KOPT-K1 (cell line): Measurements from ENCODE around the gene PPP4C.

ENCODE experiments used
- H3K27ac ChIP-seq: fragments of 200-600 bp; sonication (generic); 2 replicates; pipeline ENCODE4 v1.5.1; 2016; ENCODE audit warnings: antibody characterized with exemption, mild to moderate bottlenecking, low read depth, low read length; ENCODE audit not compliant: poor library complexity, severe bottlenecking
- H3K36me3 ChIP-seq: fragments of 200-600 bp; sonication (generic); 2 replicates; pipeline ENCODE4 v1.5.1; 2017; ENCODE audit warnings: antibody characterized with exemption, mild to moderate bottlenecking, low read length, moderate library complexity; ENCODE audit not compliant: insufficient read depth
- H3K9me3 ChIP-seq: fragments of 200-600 bp; sonication (generic); 2 replicates; pipeline ENCODE4 v1.5.1; 2017; ENCODE audit warnings: antibody characterized with exemption, low read length, mild to moderate bottlenecking; ENCODE audit not compliant: insufficient read depth, poor library complexity, severe bottlenecking

The PPP4C gene

DNA sequence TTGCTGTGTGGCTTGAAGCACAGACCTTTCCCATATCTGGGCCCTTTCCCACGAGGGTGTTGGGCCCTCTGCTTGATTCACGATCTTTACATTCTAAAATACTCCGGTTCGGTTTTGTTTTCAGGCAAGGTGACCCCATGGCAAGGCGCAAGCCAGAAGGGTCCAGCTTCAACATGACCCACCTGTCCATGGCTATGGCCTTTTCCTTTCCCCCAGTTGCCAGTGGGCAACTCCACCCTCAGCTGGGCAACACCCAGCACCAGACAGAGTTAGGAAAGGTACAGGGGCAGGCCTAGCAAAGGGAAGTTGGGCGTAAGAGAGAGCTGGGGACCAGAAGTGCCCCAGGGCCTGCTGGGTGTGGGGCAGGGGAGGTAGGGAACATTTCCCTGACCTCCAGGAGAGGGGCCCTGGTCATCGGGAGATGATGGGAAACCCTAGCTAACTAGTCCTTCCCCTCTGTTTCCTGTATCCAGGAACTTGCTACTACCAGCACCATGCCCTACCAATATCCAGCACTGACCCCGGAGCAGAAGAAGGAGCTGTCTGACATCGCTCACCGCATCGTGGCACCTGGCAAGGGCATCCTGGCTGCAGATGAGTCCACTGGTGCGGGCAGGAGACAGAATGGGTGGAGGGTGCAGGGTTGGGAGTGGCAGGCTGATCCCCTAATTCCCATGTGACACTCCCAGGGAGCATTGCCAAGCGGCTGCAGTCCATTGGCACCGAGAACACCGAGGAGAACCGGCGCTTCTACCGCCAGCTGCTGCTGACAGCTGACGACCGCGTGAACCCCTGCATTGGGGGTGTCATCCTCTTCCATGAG is 8.8 kb upstream of the PPP4C start:
- Histone ChIP-seq H3K36me3 (peaks cover 59% of the 10 kb centered on the region), H3K9me3 (no peaks in the 10 kb centered on the region), H3K27ac (peak overlapping the region; percentile 97)

DNA sequence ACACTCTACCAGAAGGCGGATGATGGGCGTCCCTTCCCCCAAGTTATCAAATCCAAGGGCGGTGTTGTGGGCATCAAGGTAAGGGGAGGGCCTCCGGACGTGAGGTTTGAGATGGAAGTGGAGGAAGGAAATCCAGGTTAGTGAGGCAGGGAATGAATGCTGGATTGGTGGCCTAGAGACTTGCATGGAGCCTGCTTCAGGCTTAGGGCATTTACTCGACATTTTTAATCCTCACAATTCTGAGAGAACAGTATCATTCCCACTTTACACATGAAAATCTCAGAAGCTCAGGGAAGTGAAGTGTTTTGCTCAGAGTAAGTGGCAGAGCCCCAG is 8.2 kb upstream of the PPP4C start:
- H3K36me3 ChIP-seq: peaks cover 65% of the 10 kb centered on the region
- no peaks in the 10 kb centered on the region for H3K9me3 ChIP-seq
- peak overlapping the region; percentile 97 for H3K27ac ChIP-seq

DNA sequence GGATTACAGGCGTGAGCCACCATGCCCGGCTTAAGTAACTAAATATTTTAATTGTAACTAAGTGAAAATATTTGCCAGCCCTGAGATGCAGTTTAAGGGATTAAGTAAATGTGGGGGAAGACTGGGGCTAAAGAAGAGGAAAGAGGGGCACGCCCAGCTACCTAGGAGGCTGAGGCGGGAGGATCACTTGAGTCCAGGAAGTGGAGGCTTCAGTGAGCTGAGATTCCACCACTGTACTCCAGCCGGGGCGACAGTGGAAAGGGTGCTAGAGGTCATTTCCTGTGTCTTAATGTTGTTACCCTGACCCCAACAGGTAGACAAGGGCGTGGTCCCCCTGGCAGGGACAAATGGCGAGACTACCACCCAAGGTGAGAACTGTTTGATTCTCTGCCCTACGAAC is 7.5 kb upstream of the PPP4C start:
- H3K27ac ChIP-seq: no peak overlapping the region
- peaks cover 72% of the 10 kb centered on the region for H3K36me3 ChIP-seq
- H3K9me3 ChIP-seq: no peaks in the 10 kb centered on the region

DNA sequence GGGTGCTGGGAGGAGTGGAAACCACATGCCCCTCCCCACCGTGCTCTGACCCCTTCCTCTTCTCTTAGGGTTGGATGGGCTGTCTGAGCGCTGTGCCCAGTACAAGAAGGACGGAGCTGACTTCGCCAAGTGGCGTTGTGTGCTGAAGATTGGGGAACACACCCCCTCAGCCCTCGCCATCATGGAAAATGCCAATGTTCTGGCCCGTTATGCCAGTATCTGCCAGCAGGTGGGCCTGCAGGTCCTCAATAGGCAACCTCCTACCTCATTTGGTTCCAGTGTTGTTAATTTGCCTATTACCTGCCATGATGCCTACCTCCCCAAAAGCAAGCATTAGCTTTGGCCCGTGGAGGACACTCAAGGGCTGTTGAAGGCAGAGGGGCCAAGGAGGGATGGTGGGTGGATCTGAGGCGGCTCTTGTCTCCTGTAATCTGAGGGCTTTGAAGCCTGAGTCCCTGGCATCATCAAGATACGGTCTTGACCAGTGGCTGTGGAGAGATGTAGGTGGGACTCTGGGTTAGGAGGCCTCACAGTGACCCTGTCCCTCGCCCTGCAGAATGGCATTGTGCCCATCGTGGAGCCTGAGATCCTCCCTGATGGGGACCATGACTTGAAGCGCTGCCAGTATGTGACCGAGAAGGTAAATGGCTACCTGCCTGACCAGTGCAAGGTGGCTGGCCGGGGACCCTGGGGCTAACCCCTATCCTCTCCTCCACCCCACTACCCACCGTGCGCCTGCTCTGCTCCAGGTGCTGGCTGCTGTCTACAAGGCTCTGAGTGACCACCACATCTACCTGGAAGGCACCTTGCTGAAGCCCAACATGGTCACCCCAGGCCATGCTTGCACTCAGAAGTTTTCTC is 6.8 kb upstream of the PPP4C start:
- Histone ChIP-seq H3K9me3 (no peaks in the 10 kb centered on the region), H3K36me3 (peaks cover 78% of the 10 kb centered on the region), H3K27ac (no peak overlapping the region)

GRCh38 chr16:30069611-30070462 is 6.0 kb upstream of the PPP4C start:
- H3K27ac ChIP-seq: no peak overlapping the region
- H3K9me3 ChIP-seq: no peaks in the 10 kb centered on the region
- H3K36me3 ChIP-seq: peaks cover 79% of the 10 kb centered on the region

DNA sequence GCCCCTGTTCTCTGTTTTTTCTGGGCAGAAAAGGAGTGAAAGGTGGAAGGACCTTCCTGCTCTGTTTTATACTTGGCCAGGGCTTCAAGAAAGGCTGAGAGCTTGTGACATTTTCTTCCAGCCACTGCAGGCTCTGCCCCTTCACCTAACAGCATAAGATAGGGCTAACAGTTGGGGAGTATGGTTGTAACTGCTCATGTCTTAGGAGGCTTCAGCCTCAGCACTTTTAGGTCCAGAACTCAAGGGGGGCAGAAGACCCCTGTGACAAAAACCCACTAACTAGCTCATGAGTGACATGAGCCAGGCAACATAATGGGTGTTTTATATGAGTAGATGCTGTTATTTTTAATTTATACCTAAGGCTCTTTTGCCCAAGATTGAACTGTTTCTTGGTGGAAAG is 5.3 kb upstream of the PPP4C start:
- Histone ChIP-seq H3K9me3 (no peaks in the 10 kb centered on the region), H3K36me3 (peaks cover 79% of the 10 kb centered on the region), H3K27ac (no peak overlapping the region)

DNA sequence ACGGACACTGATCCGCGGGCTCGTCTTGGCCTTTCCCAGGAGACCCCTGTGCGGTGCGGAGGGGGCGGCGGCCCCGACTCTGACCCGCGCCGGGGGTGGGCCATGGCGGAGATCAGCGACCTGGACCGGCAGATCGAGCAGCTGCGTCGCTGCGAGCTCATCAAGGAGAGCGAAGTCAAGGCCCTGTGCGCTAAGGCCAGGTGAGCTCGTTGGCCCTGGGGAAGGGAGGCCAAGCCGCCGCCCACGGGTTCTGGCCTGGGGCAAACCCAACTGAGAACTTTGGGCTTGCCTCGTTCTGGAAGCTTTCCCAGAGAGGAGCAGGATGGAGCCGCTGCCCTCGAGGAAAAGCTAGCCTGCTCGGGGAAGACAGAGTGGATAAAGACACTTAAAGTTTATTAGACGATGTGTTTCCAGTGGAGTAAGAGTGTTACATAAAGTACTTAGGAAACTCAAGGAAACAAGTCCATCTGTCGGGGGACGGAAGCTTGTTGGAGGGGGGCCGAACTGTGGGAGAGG is 540 bp downstream of the PPP4C start:
- Histone ChIP-seq H3K9me3 (no peaks in the 10 kb centered on the region), H3K36me3 (peaks cover 70% of the 10 kb centered on the region), H3K27ac (peak overlapping the region; percentile 69)

DNA sequence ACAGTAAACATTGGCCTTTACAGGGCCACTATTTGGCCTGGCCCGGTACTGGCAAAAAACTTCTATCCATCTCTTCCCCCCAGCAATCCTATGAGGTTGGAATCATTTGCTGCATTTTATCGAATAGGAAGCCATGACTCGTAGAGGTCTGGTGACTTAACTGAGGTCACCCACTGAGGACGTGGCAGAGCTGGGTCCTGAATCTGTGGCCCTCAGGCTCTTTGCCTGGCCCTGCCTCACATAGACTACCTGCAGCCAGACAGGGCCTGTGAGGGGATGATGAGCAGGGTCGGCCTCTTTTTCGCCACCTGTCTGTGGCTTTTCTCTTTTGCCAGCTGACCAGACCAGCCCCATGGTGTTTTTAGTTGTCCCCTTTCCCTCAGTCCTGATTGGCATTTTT is 1.9 kb downstream of the PPP4C start:
- Histone ChIP-seq H3K9me3 (no peaks in the 10 kb centered on the region), H3K36me3 (peaks cover 70% of the 10 kb centered on the region), H3K27ac (peak overlapping the region; percentile 69)

- Histone ChIP-seq H3K27ac (no peak overlapping the region), H3K36me3 (peaks cover 70% of the 10 kb centered on the region), H3K9me3 (no peaks in the 10 kb centered on the region)
Observed at GRCh38 chr16:30078744-30079143, 3.0 kb downstream of the PPP4C start.

DNA sequence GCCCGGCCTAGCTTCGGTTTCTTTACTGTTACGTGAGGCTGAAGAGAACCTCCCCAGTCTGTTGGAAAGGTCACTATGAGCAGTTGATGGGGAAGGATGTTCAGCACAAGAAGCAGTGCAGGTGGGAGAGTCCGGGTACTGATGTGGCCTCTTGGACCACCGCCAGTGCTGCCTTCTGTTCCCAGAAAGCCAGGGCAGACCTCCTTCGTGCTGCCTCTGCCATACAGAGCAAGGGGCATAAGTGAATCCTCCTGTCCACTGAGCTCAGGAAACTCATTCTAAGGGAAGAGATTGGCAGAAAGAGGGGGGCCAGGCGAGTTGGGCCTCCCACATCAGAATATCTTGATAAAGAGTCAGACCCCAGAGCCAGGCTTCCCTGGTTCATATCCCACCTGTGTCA is 3.7 kb downstream of the PPP4C start:
- no peaks in the 10 kb centered on the region for H3K9me3 ChIP-seq
- H3K36me3 ChIP-seq: peaks cover 75% of the 10 kb centered on the region
- no peak overlapping the region for H3K27ac ChIP-seq

- H3K27ac ChIP-seq: no peak overlapping the region
- H3K36me3 ChIP-seq: peaks cover 93% of the 10 kb centered on the region
- H3K9me3 ChIP-seq: no peaks in the 10 kb centered on the region
Observed at GRCh38 chr16:30082545-30083090, 6.8 kb downstream of the PPP4C start.

- no peaks in the 10 kb centered on the region for H3K9me3 ChIP-seq
- H3K27ac ChIP-seq: no peak overlapping the region
- H3K36me3 ChIP-seq: peaks cover 85% of the 10 kb centered on the region
Observed at GRCh38 chr16:30083216-30084055, 7.6 kb downstream of the PPP4C start.

DNA sequence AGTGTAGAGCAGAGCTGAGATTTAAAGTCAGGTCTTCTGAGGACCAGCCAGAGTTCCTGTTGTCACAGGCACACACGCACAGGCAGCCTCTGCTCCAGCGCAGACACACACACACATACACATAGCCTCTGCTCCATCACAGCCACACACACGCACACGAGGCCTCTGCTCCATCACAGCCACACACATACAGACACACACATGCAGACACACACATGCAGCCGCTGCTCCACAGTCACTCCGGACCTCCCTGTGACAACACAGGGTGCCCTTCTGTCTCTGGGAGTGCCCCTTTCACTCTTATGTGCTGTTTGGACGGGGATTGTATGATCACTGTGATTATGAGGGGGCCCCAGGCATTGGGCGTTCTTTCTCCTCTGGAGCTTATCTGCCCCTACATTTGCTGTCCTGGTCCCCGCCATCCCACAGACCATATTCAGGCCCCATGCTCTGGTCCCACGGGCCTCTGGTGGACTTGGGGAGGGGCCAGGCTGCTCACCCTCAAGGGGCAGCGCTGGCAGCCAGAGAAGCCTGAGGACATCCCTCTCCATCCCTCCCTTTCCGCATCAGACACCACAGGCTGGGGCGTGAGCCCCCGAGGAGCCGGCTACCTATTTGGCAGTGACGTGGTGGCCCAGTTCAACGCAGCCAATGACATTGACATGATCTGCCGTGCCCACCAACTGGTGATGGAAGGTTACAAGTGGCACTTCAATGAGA is 8.5 kb downstream of the PPP4C start:
- Histone ChIP-seq H3K36me3 (peaks cover 77% of the 10 kb centered on the region), H3K27ac (no peak overlapping the region), H3K9me3 (no peaks in the 10 kb centered on the region)
